SHP77 treated with DMSO at 0.1 percent for 48 hours (cell line): ENCODE results near the gene OTUD4.

Experiments used
- DNase-seq: peaks from one replicate; lab custom pipeline; 2025; lab: John Stamatoyannopoulos, UW

The OTUD4 gene

DNA sequence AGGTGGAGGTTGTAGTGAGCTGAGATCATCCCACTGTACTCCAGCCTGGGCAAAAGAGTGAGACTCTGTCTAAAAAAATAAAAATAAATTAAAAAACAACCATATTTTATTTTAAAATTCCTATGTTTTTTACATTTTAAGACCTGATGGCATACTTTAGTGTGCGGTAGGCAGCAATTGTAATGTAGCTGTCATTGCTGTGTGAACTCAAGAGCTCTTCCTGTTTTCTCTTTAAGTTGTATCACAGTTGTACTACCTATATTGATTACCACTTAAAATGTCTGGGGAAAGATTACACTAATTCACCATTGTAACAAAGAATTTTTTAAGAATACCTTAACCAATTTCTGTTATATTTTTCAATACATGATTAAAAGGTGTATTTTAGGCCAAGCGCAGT lies 55.0 kb downstream of the OTUD4 start:
- no peak for DNase-seq

DNA sequence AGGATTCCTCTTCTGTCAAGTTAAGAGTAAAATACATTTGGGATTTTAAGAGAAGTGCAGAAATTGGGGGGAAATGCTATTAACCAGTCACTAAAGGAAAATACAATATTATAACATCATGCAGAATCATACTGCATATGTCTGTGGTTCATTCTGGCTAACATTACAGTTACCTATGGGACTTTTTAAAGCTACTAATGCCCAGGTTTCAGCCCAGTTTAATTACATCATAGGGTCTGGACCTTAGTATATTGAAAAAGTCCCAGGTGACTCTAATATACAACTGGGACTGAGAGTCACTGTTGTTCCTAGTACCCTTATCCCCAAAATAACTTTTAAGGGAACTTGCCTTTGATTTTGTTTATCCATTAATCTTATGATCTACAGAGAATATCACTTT lies 72.3 kb downstream of the OTUD4 start:
- DNase-seq: no peak

- DNase-seq: no peak
Observed at GRCh38 chr4:145107126-145107525, 73.3 kb downstream of the OTUD4 start.

DNA sequence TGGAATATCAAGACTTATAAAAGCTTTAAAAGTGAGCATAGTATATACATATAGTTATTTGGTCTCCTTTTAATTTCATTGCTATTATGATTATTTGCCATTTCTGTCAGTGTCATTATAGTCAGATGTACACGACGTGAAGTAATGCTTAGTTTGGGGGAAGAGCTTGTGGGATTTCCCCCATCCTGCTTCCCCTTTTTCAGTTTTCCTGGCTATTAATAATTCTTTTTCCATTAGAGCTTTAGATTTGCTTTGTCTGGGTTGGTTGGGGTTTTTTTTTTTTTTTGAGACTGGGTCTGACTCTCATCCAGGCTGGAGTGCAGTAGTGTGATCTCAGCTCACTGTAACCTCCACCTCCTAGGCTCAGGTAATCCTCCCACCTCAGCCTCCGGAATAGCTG lies 76.9 kb downstream of the OTUD4 start:
- no peak for DNase-seq

- DNase-seq: no peak
Observed at GRCh38 chr4:145102619-145103018, 77.8 kb downstream of the OTUD4 start.

- DNase-seq: no peak
Observed at GRCh38 chr4:145101091-145101490, 79.3 kb downstream of the OTUD4 start.

- no peak for DNase-seq
Observed at GRCh38 chr4:145099653-145100052, 80.7 kb downstream of the OTUD4 start.

DNA sequence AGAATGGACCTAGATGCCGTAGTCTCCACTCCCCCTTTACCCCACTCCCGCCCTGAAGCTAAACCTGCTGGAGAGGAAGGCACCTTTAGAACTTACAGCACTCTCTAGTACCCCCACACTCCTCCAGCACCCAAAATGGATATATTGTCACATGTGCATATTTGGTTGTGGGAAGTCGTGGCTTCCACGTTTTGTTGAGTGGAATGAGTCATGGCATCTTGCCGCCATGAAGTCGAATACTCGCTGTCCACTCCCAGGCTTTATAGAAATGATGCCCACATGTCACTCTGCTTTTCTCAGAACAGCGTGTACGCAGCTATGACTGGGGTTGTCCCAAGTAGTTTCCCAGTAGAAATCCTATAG lies 81.7 kb downstream of the OTUD4 start:
- DNase-seq: no peak

- DNase-seq: peak; percentile 76
Observed at GRCh38 chr4:145097821-145098674, 82.3 kb downstream of the OTUD4 start, which contains the start of the genes ABCE1 and ANAPC10. Gene ABCE1, plus strand, starts transcription at chr4:145098311. Its CDS starts 6,102 bp downstream, at chr4:145104413. Gene ANAPC10, minus strand, starts transcription at chr4:145098196. Its CDS starts 2,097 bp downstream, at chr4:145096099.

DNA sequence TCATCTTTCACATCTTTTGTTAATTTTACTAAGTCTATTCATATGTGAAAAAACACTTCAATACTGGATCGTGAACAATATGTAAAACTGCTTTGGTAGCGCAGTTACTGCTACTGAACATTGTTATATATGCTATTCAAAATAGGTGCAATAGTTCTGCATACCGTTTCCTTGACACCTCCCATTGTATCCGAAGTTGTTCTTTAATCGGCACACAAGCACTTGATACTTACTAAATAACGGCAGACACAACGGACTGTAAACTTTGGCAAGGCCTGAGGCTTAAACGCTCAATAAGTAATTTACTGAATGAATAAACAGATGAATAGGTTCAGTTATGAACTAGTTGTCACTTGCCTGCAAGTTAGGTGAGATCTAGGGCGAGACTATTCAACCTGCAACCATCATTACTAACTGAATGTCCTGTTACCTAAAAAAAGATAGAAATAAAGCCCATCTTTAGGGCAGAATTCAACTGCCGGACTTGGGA lies 83.0 kb downstream of the OTUD4 start:
- DNase-seq: no peak

GRCh38 chr4:145093638-145094037 lies 86.8 kb downstream of the OTUD4 start:
- DNase-seq: no peak

DNA sequence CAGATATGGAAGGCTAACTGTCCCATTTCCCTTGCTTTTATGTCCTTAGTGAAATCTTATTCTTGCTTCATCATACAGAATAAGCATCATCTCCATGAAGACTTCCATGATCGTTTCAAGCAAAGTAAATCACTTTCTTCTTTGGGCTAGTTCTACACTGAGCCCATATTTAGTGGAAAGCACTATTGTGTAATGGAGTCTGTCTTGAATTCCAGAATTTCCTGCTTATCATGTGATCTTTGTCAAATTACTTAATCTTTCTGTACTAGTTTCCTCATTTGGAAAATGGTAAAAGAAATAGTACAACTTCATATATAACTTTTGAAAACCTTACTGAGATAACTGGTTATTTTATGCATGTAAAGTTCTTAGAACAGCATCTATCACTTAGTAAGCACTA lies 90.0 kb downstream of the OTUD4 start:
- DNase-seq: no peak

- no peak for DNase-seq
Observed at GRCh38 chr4:145083891-145084605, 96.3 kb downstream of the OTUD4 start.
